DOHH2 (cell line): Measurements from ENCODE around the gene RPN1.

Experiments
- CTCF ChIP-seq: fragments of 200-600 bp; sonication (generic); IDR thresholded peaks from one replicate; pipeline ENCODE4 v1.5.1; 2014; ENCODE audit warnings: antibody characterized with exemption, mild to moderate bottlenecking, low read depth, low read length; ENCODE audit not compliant: poor library complexity, severe bottlenecking
- EZH2phosphoT487 ChIP-seq: fragments of 200-600 bp; sonication (generic); IDR thresholded peaks from 2 replicates; pipeline ENCODE4 v1.6.1; 2017; ENCODE audit warnings: borderline replicate concordance, mild to moderate bottlenecking, antibody characterized with exemption, low read length, moderate library complexity, mixed read lengths

DNA sequence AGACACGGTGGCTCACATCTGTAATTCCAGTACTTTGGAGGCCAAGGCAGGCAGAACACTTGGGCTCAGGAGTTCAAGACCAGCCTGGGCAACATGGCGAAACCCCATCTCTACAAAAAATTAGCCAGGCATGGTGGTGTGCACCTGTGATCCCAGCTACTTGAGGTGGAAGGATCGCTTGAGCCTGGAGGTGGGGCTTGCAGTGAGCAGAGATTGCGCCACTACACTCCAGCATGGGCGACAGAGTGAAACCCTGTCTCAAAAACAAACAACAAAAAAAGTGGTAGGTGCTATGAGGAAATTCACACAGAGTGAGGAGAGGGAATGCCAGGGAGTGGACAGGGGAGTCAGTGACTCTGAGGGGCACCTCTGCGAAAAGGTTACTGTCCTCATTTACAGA lies 29.4 kb downstream of the RPN1 start:
- no peak for TF ChIP-seq CTCF
- no peak for TF ChIP-seq EZH2phosphoT487
